ENCODE data around the gene MT2A.
A peak's percentile ranks its signal among the peaks of the same experiment; 100 is the strongest.
"Not testable (repeated sequence)": the region's sequence is repeated elsewhere in the genome, so short reads cannot be mapped to it uniquely, and the experiment has no call there.

The MT2A gene

DNA sequence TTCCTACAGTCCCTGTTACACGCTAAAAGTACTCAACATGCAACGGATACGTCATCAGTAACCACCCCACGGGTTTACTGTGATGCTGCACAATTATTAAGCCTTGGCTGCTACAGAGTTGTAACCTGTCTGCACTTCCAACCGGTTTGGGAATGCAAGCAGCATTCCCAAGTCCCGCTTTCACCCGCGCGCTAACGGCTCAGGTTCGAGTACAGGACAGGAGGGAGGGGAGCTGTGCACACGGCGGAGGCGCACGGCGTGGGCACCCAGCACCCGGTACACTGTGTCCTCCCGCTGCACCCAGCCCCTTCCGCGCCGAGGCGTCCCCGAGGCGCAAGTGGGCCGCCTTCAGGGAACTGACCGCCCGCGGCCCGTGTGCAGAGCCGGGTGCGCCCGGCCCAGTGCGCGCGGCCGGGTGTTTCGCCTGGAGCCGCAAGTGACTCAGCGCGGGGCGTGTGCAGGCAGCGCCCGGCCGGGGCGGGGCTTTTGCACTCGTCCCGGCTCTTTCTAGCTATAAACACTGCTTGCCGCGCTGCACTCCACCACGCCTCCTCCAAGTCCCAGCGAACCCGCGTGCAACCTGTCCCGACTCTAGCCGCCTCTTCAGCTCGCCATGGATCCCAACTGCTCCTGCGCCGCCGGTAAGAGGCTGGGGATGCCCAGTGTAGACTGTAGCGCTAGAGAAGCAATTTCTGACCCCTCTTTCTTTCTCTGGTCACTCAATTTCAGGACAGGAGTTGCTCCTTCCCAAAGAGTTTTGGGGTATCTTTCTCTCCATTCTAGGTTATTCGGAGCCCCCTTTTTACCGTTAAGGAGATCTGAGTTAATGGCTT, at the start of gene MT2A:
TSS of gene MT2A (plus strand) at position 542 of the 833 bp plus-strand sequence. CDS start at position 614, 72 bp downstream.
- H3K4me1 ChIP-seq (ENCODE audit: control insufficient read depth, insufficient read depth, low read length) = peaks cover 16% of the 10 kb centered on the region
- H3K36me3 ChIP-seq (ENCODE audit: control insufficient read depth, insufficient read depth, low read length) = no peaks in the 10 kb centered on the region
- H3K27ac ChIP-seq (ENCODE audit: low read depth, low read length) = peak within 1 kb of the TSS; percentile 88
- peak within 1 kb of the TSS; percentile 86 for H3K4me3 ChIP-seq (ENCODE audit: low read length)
- H3K9ac ChIP-seq (ENCODE audit: low read length) = peak within 1 kb of the TSS; percentile 74
- no peaks in the 10 kb centered on the region for H3K27me3 ChIP-seq (ENCODE audit: control insufficient read depth, insufficient read depth, low read length)

DNA sequence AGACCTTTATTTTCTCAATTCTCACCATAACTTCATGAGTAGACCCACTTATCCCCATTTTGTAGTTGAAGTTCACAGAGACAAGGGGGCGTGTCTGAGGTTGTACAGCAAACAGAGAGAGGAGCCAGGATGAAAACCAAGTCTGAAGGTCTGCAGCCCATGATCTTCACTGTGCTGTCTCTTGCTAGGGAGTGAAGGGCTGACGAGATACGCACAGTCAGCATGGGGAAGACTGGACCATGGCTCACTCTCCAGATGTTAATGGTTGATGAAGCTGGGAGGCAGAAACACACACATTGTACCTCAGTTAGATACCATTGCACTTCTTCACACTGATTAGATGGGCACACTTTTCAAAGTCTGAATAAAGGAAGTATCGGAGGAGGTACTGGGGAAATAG, 49.3 kb upstream of the MT2A start:
- Histone ChIP-seq H3K4me3 (ENCODE audit: low read length) (no peak overlapping the region), H3K27me3 (ENCODE audit: control insufficient read depth, insufficient read depth, low read length) (no peaks in the 10 kb centered on the region), H3K27ac (ENCODE audit: low read depth, low read length) (no peak overlapping the region), H3K4me1 (ENCODE audit: control insufficient read depth, insufficient read depth, low read length) (no peaks in the 10 kb centered on the region), H3K36me3 (ENCODE audit: control insufficient read depth, insufficient read depth, low read length) (no peaks in the 10 kb centered on the region), H3K9ac (ENCODE audit: low read length) (no peak overlapping the region)

DNA sequence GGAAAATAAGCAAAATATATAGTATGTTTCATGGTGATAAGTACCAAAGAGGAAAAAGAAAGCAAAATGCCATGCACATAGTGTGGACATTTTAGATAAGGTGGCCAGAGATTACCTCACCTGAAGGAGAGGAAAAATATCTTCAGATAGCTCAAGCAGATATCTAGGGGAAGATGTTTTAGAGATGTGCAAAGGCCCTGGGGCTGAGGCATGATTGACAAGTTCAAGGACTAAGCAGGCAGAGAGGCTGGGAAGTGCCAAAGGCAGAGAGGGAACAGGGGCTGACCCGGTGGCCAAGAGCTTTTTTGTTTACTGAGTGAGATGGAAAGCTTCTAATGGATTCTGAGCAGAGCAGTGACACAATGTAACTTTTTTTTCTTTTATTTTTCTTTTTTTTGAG, 47.9 kb upstream of the MT2A start:
- Histone ChIP-seq H3K9ac (ENCODE audit: low read length) (no peak overlapping the region), H3K4me1 (ENCODE audit: control insufficient read depth, insufficient read depth, low read length) (no peaks in the 10 kb centered on the region), H3K27me3 (ENCODE audit: control insufficient read depth, insufficient read depth, low read length) (no peaks in the 10 kb centered on the region), H3K4me3 (ENCODE audit: low read length) (no peak overlapping the region), H3K36me3 (ENCODE audit: control insufficient read depth, insufficient read depth, low read length) (no peaks in the 10 kb centered on the region), H3K27ac (ENCODE audit: low read depth, low read length) (no peak overlapping the region)

DNA sequence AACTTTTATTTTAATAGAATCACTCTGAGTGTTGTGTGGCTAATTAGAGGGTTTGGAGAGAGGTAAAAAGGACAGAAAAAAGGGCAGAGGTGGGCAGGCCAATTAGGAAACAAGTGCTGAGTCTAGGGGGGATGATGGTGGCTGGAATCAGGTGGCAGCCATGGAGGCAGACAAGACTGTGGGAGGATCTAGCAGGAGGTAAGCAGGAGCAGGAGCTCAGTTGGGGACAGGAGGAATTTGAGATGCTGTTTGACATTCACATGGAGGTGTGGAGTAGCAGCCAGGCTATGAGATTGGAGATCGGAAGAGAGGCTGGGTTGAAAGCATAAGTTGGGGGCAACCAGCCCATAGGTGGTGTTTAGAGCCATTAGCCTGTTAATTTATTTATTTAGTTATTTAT, 47.3 kb upstream of the MT2A start:
- H3K9ac ChIP-seq (ENCODE audit: low read length) = no peak overlapping the region
- no peaks in the 10 kb centered on the region for H3K4me1 ChIP-seq (ENCODE audit: control insufficient read depth, insufficient read depth, low read length)
- no peaks in the 10 kb centered on the region for H3K27me3 ChIP-seq (ENCODE audit: control insufficient read depth, insufficient read depth, low read length)
- H3K4me3 ChIP-seq (ENCODE audit: low read length) = no peak overlapping the region
- H3K27ac ChIP-seq (ENCODE audit: low read depth, low read length) = no peak overlapping the region
- no peaks in the 10 kb centered on the region for H3K36me3 ChIP-seq (ENCODE audit: control insufficient read depth, insufficient read depth, low read length)

DNA sequence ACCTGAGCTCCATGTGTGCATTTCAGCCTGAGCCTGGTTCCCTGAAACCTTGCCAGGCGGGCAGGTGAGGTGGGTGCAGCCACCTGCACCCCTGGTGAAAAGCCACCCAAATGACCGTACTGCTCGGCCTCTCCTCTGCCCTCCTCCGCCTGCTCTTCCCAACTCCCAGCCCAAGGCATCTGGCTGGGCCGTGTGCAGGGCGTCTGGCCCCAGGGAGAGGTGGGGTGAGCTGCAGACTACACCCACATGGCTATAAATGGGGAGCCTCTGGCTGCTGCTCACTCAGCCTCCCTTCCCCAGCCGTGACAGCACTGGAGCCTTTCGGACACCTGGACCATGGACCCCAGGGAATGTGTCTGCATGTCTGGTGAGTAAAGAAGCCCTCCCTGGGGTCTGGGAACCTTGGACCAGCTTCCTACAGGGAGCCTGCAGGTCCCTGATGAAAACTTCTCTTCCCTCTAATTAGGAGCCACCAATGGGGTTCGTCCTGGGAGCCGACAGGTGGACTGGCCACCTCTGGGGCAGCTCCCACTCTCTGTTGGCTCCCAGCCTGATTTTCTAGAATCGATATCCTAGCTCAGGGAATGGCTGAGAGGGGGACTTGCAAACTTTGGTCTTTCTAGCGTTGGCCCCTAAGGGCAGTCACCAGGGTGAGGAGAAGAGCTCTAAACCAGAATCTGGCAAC, 43.4 kb upstream of the MT2A start, which contains the start of gene MT4:
TSS of gene MT4 (plus strand) at position 281 of the 685 bp plus-strand sequence. CDS start at position 337, 56 bp downstream.
- Histone ChIP-seq H3K4me1 (ENCODE audit: control insufficient read depth, insufficient read depth, low read length) (no peaks in the 10 kb centered on the region), H3K36me3 (ENCODE audit: control insufficient read depth, insufficient read depth, low read length) (no peaks in the 10 kb centered on the region), H3K27me3 (ENCODE audit: control insufficient read depth, insufficient read depth, low read length) (no peaks in the 10 kb centered on the region), H3K27ac (ENCODE audit: low read depth, low read length) (no peak within 1 kb of the TSS), H3K9ac (ENCODE audit: low read length) (no peak within 1 kb of the TSS), H3K4me3 (ENCODE audit: low read length) (no peak within 1 kb of the TSS)

DNA sequence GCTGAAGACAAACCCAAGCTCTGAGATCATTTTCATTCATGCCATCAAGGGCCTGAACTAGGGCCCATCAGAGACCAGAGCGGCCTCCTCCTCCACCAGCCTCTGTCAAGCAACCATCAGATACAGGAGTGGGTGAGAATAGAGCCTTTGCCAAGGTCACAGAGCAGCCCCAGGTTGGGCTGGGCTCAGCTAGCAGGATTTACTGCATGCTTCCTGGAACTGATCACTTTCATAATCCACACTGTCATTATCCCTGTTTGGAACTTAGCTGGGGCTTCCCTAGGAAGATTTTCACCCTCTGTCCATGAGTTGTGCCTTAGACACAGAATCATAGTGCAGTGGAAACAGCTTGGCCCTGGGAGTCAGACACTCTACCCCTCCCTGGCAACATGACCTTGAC, 38.4 kb upstream of the MT2A start:
- Histone ChIP-seq H3K27ac (ENCODE audit: low read depth, low read length) (no peak overlapping the region), H3K9ac (ENCODE audit: low read length) (no peak overlapping the region), H3K4me3 (ENCODE audit: low read length) (no peak overlapping the region), H3K36me3 (ENCODE audit: control insufficient read depth, insufficient read depth, low read length) (no peaks in the 10 kb centered on the region), H3K4me1 (ENCODE audit: control insufficient read depth, insufficient read depth, low read length) (no peaks in the 10 kb centered on the region), H3K27me3 (ENCODE audit: control insufficient read depth, insufficient read depth, low read length) (no peaks in the 10 kb centered on the region)

DNA sequence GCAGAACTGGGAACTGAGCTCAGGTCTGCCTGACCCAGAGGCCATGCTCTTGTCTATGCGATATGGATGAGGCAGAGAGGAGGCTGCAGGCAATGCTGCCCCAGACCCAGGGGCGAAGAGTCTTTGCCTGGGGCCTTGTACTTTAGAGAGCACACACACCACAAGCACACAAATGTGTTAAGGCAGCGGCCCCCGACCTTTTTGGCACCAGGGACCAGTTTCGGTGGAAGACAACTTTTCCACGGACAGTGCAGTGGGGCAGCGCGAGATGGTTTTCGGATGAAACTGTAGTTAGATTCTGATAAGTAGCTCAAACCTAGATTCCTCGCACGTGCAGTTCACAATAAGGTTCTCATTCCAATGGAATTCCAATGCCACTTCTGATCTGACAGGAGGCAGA, 36.9 kb upstream of the MT2A start:
- Histone ChIP-seq H3K9ac (ENCODE audit: low read length) (no peak overlapping the region), H3K27me3 (ENCODE audit: control insufficient read depth, insufficient read depth, low read length) (no peaks in the 10 kb centered on the region), H3K4me3 (ENCODE audit: low read length) (no peak overlapping the region), H3K36me3 (ENCODE audit: control insufficient read depth, insufficient read depth, low read length) (no peaks in the 10 kb centered on the region), H3K4me1 (ENCODE audit: control insufficient read depth, insufficient read depth, low read length) (no peaks in the 10 kb centered on the region), H3K27ac (ENCODE audit: low read depth, low read length) (no peak overlapping the region)

DNA sequence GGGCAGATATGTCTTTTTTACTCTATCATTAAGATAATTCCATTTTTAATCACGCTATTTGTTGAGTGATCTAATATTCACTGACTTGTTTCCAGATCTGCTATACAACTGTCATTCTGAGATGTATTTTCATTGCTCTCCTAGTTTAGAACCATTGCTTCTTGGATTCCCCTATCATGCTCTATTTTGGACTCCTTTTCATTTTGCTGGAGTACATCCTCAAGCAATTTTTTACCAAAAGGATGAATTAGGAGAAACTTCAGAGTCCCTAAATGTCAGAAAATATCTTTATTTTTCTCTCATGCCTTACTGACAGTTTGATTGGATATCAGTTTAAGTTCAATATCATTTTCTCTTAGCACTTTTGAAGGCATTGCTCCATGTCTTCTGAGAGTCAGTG, 33.8 kb upstream of the MT2A start:
- H3K9ac ChIP-seq (ENCODE audit: low read length) = no peak overlapping the region
- H3K27me3 ChIP-seq (ENCODE audit: control insufficient read depth, insufficient read depth, low read length) = no peaks in the 10 kb centered on the region
- H3K27ac ChIP-seq (ENCODE audit: low read depth, low read length) = no peak overlapping the region
- H3K4me3 ChIP-seq (ENCODE audit: low read length) = no peak overlapping the region
- H3K36me3 ChIP-seq (ENCODE audit: control insufficient read depth, insufficient read depth, low read length) = no peaks in the 10 kb centered on the region
- no peaks in the 10 kb centered on the region for H3K4me1 ChIP-seq (ENCODE audit: control insufficient read depth, insufficient read depth, low read length)

DNA sequence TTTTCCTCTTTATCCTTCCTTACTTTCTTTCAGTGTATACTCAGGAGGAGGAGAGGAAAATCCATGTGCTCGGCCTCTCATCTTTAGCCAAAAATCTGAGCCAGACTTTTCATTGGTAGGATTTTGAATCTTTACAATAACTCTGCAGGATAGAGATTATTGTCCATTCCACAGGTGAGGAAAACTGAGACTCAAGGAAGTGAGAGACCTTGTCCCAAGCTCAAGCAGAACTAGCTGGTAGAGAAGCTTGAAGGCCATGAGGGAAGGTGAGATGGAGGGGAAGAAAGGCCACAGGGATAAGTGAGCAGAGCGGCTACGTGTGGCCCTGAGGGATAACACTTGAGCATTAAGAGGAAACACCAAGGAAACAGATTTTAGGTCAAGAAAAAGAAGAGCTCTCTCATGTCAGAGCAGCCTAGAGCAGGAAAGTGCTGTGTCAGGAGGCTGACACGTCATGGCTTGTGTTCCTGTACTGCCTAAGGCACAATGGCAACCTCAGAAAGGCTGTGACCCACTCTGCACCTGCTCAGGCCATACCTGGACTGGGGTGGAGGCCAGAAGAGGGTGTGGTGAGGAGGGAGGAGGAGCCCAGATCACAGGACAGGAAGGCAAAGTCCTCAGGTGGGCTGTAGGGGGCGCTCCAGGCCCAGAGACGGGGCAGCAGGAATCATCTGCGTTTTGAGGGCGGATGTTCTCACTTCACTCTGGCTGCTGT, 31.6 kb upstream of the MT2A start:
- no peak overlapping the region for H3K27ac ChIP-seq (ENCODE audit: low read depth, low read length)

DNA sequence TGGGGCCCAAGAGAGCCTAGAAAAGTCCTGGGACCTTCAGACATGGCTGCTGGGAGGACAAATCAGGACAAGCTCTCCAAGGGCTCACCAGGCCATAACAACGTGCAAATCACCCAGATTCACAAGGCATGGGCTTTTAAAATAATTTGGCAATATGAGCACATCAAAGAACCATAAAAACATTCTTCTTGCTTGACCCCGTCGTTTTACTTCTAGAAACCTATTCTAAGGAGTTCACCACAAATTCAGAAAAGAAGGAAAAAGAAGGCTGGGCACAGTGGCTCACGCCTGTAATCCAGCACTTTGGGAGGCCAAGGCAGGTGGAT, 31.1 kb upstream of the MT2A start:
- Histone ChIP-seq H3K36me3 (ENCODE audit: control insufficient read depth, insufficient read depth, low read length) (no peaks in the 10 kb centered on the region), H3K4me1 (ENCODE audit: control insufficient read depth, insufficient read depth, low read length) (no peaks in the 10 kb centered on the region), H3K4me3 (ENCODE audit: low read length) (no peak overlapping the region), H3K27ac (ENCODE audit: low read depth, low read length) (no peak overlapping the region), H3K9ac (ENCODE audit: low read length) (no peak overlapping the region), H3K27me3 (ENCODE audit: control insufficient read depth, insufficient read depth, low read length) (no peaks in the 10 kb centered on the region)

More for the DNA sequence above, 31.6 kb upstream of the MT2A start:
- H3K4me1 ChIP-seq (ENCODE audit: control insufficient read depth, insufficient read depth, low read length) = no peaks in the 10 kb centered on the region
- no peak overlapping the region for H3K9ac ChIP-seq (ENCODE audit: low read length)
- H3K36me3 ChIP-seq (ENCODE audit: control insufficient read depth, insufficient read depth, low read length) = no peaks in the 10 kb centered on the region
- H3K4me3 ChIP-seq (ENCODE audit: low read length) = no peak overlapping the region
- H3K27me3 ChIP-seq (ENCODE audit: control insufficient read depth, insufficient read depth, low read length) = no peaks in the 10 kb centered on the region

DNA sequence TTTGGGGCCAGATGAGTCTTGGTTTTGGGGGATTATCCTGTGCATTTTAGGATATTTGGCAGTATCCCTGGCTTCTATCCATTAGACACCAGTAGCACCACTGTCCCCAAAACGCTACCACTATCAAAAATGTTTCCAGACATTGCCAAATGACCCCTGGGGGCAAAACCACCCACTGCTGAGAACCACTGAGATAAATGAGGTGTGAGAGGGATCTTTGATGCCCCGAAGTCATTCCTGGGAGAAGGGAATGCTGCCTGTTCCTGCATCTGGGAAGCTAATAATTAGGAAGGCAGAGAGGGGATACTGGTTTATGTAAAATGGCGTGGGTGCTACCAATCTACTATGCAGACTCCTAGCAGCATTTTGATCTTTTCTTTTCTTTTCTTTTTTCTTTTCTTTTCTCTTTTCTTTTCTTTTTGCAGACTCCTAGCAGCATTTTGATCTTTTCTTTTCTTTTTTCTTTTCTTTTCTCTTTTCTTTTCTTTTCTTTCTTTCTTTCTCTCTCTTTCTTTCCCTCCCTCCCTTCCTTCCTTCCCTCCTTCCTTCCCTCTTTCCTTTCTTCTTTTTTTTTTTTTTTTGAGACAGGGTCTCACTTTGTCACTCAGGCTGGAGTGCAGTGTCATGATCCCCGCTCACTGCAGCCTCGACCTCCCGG, 27.9 kb upstream of the MT2A start:
- H3K27ac ChIP-seq (ENCODE audit: low read depth, low read length) = no peak overlapping the region
- H3K36me3 ChIP-seq (ENCODE audit: control insufficient read depth, insufficient read depth, low read length) = no peaks in the 10 kb centered on the region
- H3K27me3 ChIP-seq (ENCODE audit: control insufficient read depth, insufficient read depth, low read length) = no peaks in the 10 kb centered on the region
- no peak overlapping the region for H3K4me3 ChIP-seq (ENCODE audit: low read length)
- no peaks in the 10 kb centered on the region for H3K4me1 ChIP-seq (ENCODE audit: control insufficient read depth, insufficient read depth, low read length)
- no peak overlapping the region for H3K9ac ChIP-seq (ENCODE audit: low read length)

DNA sequence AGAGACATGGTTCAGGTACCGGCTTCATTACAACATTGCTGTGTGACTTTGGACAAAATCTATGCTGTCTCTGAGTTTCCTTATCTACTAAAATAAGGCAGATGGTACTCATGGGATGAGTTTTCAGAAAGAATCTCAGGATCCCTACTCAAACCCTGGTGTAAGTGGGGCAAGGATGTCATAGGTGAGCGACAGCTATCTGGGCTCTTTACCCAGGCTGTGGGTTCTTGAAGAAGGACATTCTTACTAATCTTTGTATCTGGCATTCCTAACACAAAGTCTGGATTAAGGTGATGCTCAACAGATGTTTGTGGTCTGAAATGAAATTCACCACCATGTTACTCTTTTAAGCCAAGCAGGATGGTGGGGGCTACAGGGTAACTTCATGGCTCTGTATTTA, 25.5 kb upstream of the MT2A start:
- not testable (repeated sequence) for H3K4me3 ChIP-seq (ENCODE audit: low read length); H3K27ac ChIP-seq (ENCODE audit: low read depth, low read length); H3K4me1 ChIP-seq (ENCODE audit: control insufficient read depth, insufficient read depth, low read length)

More for the DNA sequence above, 25.5 kb upstream of the MT2A start:
- H3K36me3 ChIP-seq (ENCODE audit: control insufficient read depth, insufficient read depth, low read length); H3K9ac ChIP-seq (ENCODE audit: low read length); H3K27me3 ChIP-seq (ENCODE audit: control insufficient read depth, insufficient read depth, low read length): not testable (repeated sequence)
